Stimulated activated CD8-positive, alpha-beta memory T cell treated with anti-CD3 and anti-CD28 coated beads, Interleukin-7, amount 100 ng/mL, for 24 hours (primary cell): ENCODE results near the gene SRPK3.
"Not testable (repeated sequence)": the region's sequence is repeated elsewhere in the genome, so short reads cannot be mapped to it uniquely, and the experiment has no call there.

ENCODE experiments used
- DNase-seq: peaks from one replicate; pipeline ENCODE4 v3.0.0-alpha.2; 2020; ENCODE audit warnings: low read depth

SRPK3 gene, protein sequence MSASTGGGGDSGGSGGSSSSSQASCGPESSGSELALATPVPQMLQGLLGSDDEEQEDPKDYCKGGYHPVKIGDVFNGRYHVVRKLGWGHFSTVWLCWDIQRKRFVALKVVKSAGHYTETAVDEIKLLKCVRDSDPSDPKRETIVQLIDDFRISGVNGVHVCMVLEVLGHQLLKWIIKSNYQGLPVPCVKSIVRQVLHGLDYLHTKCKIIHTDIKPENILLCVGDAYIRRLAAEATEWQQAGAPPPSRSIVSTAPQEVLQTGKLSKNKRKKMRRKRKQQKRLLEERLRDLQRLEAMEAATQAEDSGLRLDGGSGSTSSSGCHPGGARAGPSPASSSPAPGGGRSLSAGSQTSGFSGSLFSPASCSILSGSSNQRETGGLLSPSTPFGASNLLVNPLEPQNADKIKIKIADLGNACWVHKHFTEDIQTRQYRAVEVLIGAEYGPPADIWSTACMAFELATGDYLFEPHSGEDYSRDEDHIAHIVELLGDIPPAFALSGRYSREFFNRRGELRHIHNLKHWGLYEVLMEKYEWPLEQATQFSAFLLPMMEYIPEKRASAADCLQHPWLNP

GRCh38 chrX:153780678-153781427 lies at the start of gene SRPK3:
Gene SRPK3 (plus strand): TSS chrX:153781041. CDS start chrX:153781087, 46 bp downstream.
- DNase-seq: no peak

GRCh38 chrX:153731117-153731844 lies 49.6 kb upstream of the SRPK3 start:
- DNase-seq: no peak

- no peak for DNase-seq
Observed at GRCh38 chrX:153731845-153732215, 49.0 kb upstream of the SRPK3 start.

- no peak for DNase-seq
Observed at GRCh38 chrX:153732401-153732800, 48.4 kb upstream of the SRPK3 start.

- no peak for DNase-seq
Observed at GRCh38 chrX:153733651-153734240, 47.1 kb upstream of the SRPK3 start.

DNA sequence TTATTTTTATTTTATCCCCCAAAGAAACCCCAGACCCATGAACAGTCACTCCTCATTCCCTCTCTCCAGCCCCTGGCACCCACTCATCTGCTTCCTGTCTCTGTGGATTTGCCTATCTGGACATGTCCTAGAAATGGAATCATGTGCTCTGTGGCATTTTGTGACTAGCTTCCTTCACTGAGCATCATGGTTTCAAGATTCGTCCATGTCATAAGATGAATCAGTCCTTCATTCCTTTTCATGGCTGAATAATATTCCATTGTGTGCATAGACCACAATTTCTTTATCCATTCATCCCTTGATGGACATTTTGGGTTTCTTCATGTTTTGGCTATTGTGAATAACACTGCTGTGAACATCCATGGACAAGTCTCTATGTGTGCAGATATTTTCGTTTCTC lies 46.0 kb upstream of the SRPK3 start:
- DNase-seq: no peak

DNA sequence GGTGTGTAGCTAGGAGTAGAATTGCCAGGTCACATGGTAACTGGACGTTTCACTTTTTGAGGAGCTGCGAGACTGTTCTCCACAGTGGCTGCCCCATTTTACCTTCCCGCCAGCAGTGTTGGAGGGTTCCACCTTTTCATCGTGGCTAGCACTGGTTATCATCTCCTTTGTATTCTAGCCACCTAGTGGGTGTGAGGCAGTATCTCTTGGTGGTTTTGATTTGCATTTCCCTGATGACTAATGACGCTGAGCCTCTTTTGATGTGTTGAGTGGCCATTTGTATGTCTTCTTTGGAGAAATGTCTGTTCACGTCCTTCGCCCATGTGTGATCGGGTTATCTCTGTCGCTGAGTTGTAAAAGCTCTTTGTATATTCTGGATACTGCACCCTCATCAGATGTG lies 45.6 kb upstream of the SRPK3 start:
- DNase-seq: no peak

GRCh38 chrX:153736071-153736820 lies 44.6 kb upstream of the SRPK3 start:
- no peak for DNase-seq

DNA sequence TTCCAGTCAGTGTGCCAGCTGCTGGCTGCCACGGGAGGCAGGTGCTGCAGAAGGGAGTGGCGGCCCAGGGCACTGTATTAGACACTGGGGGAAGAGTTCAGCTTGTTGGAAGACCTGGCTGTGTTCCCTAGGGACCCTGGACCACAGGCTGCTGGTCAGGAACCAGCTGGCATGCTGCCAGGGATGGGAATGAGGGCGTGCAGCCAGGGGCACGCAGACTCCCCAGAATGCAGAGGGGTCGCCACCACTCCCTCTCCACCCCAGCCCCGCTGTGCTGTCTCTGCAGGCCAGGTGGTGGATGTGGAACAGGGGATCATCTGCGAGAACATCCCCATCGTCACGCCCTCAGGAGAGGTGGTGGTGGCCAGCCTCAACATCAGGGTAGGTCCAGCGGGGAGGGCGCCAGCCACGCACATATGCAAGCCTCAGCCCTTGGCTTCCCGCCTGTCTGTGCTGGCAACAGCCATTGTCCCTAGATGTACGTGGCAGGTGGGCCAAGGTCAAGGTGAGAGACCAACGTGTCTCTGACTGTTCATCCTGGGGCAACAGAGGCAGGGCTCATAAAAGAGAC lies 43.9 kb upstream of the SRPK3 start:
- DNase-seq: no peak

- no peak for DNase-seq
Observed at GRCh38 chrX:153738056-153738605, 42.7 kb upstream of the SRPK3 start.

- no peak for DNase-seq
Observed at GRCh38 chrX:153739754-153740486, 40.9 kb upstream of the SRPK3 start.

GRCh38 chrX:153740631-153741222 lies 40.1 kb upstream of the SRPK3 start:
- DNase-seq: no peak

DNA sequence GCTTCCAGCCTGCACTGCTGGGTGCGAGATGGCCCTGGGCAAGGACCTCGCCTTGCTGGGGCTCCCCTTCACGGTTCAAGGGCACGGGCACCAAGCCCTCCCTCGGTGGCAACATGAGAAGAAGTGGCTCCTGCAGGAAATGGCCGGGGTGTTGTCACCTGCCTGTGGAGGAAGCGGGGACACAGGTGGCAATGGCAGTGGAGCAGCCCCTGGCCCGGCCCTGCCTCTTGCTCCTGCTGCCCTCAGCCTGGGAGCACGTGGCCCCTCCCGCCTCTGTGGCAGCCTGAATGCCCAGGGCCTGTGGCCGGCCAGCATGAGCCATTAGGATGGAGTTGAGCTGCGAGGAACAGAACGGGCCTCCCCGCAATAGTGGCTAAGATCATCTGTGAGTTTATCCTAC lies 39.4 kb upstream of the SRPK3 start:
- no peak for DNase-seq

DNA sequence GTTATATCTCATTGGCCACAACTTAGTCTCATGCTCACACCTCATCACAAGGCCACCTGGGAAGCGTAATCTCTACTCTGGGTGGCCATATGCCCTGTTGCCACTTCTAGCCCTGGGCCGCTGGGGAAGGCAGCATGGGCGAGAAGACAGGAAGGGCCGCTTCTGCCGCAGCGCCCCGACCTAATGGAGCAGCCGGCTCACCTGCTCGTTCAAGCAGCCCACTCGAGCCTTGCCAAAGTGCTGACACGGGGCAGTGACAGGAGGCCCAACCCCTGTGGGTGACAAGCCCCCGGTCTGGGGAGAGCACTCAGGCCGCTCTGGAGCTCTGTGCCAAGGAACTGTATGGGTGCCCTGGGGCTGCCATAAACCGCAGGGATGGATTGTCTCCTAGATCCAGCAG lies 38.7 kb upstream of the SRPK3 start:
- DNase-seq: not testable (repeated sequence)

DNA sequence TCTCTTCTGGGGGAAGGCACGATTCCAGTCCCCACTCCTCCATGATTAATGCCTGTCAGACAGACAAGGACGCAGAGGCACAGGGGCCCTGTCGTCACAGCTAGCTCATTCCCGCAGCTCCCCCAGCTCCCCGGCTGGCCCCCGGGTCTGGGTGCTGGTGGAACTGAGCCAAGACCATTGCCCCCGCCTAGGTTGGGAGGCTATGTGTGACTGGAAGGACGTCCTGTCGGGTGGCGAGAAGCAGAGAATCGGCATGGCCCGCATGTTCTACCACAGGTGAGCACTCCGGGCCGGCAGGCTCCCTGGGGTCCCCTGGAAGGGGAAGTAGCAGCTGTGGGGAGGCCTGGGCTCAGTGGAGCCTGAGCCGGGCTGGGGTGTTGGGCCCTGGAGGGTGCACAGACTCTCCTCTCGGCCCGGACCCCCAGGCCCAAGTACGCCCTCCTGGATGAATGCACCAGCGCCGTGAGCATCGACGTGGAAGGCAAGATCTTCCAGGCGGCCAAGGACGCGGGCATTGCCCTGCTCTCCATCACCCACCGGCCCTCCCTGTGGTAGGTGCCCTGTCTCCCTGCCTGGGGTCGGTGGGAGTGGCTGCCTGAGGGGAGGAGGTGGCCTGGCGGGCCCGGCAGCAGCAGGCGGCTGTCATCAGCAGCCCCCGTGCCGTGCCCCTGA lies 37.9 kb upstream of the SRPK3 start:
- DNase-seq: not testable (repeated sequence)

DNA sequence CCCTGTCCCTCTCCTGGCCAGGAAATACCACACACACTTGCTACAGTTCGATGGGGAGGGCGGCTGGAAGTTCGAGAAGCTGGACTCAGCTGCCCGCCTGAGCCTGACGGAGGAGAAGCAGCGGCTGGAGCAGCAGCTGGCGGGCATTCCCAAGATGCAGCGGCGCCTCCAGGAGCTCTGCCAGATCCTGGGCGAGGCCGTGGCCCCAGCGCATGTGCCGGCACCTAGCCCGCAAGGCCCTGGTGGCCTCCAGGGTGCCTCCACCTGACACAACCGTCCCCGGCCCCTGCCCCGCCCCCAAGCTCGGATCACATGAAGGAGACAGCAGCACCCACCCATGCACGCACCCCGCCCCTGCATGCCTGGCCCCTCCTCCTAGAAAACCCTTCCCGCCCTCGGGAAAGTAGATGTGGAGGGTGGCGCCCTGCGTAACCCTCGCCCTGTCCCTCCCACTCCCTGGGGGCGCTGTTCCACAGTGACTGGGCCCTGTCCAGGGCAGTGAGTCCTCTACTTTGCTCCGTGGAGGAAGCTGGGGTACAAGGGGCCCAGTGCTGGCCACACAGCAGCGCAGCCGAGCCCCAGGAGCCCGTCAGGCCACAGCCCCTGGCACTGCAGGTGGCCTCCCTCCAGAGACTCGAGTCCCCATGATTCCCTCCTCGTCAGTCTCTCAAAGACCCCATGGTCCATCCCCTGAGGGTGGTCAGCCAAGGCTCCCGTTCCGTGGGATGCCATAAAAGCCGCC lies 37.2 kb upstream of the SRPK3 start:
- not testable (repeated sequence) for DNase-seq

DNA sequence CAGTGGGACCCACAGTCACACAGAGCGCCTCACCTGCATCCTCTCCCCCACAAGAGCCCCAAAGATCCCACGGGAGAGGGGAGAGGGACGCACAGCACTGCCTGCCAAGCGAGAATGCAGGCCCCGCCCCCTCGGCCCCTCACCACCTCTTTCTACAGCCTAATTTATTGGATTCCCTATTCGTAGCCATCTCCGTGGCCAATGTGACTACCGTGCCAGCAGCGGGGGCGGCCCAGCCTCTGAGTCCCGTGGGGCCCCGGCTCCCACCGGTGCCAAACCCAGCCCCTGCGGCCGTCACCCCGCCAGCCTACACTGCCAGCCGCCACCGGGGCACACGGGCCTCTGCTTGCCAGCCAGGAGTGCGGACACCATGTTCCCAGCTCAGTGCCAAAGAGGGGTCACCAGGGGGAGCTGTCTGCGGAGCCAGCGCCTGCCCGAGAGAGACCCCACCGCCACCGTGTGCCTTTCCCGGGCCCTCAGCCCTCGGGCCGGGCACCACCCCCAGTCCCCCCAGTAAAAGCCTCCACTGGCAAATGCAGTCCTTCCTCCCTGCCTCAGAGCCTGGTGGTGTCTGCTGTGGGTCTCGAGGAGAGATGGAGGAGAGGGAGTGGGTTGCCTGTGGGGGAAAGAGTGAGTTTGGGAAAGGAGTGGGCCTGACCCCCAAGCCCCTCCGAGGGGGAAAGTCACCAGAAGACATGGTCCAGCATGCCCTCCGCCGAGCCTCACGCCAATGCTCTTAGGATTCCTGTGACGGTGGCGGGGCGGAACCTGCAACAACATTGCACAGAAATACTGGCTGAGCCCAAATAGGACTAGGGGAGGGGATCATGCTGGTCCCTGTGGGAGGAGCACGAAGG lies 36.4 kb upstream of the SRPK3 start:
- no peak for DNase-seq
